ENCODE measurements around the gene NCBP3.

NCBP3 gene, protein sequence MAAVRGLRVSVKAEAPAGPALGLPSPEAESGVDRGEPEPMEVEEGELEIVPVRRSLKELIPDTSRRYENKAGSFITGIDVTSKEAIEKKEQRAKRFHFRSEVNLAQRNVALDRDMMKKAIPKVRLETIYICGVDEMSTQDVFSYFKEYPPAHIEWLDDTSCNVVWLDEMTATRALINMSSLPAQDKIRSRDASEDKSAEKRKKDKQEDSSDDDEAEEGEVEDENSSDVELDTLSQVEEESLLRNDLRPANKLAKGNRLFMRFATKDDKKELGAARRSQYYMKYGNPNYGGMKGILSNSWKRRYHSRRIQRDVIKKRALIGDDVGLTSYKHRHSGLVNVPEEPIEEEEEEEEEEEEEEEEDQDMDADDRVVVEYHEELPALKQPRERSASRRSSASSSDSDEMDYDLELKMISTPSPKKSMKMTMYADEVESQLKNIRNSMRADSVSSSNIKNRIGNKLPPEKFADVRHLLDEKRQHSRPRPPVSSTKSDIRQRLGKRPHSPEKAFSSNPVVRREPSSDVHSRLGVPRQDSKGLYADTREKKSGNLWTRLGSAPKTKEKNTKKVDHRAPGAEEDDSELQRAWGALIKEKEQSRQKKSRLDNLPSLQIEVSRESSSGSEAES

DNA sequence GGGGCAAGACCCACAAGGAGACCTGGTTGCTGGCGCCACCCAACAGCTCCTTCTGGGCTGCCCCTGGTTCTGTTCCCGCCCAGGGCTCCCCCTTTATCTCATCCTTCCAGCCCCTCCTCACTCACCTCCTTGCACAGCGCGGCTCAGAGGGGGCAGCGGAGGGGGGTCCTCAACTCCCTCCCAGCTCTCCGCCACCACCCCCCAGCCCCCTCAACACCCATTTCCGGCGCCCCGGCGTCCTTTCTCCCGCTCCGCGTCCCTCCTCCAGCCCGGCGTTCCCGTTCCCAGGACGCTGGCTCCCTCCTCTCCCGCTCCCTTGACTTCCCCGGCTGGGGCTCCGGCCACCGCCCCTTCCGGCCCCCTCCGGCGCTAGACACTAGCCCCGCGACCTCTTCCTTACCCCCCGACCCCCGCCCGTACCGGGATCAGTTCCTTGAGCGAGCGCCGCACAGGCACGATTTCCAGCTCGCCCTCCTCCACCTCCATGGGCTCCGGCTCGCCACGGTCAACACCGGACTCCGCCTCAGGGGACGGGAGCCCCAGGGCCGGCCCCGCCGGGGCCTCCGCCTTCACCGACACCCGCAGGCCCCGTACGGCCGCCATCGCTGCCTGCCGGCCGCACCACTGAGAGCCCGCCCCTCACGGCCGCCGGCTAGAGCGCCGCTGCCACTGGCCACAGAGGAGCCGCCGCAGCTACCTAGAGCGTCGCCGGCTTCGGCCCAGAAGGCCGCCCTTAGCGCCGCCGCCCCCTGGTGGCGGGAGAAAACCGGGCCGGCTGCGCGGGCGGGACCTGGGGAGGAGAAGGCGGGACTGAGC is at the start of gene NCBP3:
TSS of gene NCBP3 (minus strand) at position 626 of the 816 bp plus-strand sequence. CDS start at position 603, 23 bp downstream.
- DNase-seq (ENCODE audit: low read depth) = peak; percentile 85

DNA sequence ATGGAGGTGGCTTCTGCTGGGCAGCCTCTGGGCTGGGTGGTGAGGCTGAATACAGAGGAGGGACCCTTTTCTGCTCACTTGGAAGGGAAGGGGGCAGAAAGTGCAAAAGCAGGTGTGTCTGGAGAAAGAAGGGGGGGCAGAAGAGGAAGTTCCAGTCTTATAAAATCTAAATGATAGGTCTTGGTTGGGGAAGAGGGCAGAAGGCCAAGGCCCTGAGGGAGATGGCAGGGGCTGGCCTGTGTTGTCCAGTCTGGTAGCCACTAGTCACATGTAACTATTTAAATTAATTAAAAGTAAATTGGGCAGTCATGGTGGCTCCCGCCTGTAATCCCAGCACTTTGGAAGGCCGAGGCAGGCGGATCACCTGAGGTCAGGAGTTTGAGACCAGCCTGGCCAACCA is 49.3 kb upstream of the NCBP3 start:
- DNase-seq (ENCODE audit: low read depth) = no peak

DNA sequence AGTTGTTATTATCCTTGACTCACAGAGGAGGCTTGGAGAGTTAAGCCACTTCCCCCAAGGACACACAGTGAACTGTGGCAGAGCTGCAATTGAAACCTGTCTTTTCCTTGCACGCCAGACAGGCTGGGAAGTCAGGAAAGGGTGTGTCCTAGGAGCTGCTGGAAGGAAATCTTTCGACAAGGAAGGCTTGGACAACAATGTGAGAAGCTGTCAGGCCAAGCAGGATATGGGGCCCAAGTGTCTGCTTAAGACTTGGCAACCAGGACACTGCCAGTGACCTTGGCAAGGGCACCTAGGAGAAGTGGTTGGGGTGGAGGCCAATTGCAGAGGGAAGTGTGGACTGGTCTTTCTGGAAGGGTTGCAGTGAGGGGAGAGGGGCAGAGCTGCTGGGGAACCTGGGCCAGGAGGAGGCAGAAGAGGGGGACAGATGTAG is 48.9 kb upstream of the NCBP3 start:
- no peak for DNase-seq (ENCODE audit: low read depth)

DNA sequence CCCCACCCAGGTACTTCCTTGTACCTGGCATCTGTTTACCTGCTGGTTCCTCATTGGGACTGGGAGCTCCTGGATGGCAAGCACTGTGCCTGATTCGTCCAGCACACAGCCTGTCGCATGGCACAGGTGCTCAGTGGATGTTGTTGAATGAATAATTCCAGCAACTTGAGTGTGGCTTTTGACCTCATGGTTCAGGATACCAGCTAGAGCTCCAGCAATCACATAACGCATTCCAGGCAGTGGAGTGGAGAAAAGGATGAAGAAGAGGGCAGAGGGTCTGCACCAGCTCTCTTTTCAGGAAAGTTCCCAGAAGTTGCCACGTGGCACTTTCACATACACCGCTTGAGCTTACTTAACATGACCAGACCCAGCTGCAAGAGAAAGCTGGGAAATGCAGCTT is 48.1 kb upstream of the NCBP3 start:
- DNase-seq (ENCODE audit: low read depth) = no peak

DNA sequence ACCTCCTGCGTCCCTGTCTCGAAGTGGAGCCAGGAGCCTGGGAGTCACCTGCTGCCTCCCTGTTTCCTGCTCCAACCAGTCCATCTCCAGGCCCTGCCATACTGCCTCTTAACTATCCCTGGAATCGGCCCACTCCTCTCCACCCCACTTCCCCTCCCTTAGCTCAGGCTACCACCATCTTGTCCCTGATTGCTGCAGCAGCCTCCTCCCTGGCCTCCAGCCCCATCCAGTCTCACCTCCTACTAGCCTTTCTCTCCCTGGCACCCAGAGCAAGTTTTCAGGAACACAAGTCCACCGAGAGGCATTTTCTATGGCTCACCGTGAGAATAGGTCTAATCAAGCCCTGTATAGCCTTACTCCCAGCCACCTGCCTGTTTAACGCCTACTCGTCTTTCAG is 47.7 kb upstream of the NCBP3 start:
- no peak for DNase-seq (ENCODE audit: low read depth)

DNA sequence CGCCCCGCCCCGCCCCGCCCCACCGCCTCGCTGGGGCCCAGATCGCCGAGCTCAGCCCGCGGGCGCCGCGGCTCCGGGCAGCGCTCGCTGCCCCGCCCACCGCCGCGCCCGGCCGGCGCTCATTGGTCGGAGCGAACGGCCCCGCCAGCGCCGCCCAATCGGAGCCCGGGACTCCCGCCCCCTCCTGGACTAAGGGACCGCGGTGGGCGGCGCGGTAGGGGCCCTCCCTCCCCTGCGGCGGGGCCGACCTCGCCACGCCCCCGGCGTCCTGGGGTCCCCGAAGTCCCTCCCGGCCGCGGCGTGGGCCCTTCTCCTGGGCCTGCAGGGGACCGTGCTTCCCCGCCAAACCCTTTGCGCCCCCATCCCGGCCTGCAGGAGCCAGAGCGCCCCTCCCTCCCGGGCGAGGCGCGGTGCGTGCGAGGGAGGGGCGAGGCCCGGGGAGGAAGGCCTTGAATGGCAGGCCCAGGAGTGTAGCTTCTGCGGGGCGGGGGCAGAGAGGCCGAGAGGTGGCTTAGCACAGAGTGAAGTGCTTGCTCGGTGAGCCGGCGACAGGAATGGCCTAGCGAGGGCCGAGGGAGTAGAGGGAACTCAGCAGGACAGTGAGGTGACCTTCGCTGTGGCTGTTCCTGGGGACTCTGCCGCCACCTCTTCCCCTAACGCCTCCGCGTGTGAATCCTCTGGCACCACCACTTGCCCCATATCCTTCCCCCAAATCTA is 47.1 kb upstream of the NCBP3 start, which contains the start of gene CAMKK1:
TSS of gene CAMKK1 (minus strand) at position 51 of the 717 bp plus-strand sequence. CDS start 7,366 bp downstream, outside the sequence.
- DNase-seq (ENCODE audit: low read depth) = peak; percentile 73

DNA sequence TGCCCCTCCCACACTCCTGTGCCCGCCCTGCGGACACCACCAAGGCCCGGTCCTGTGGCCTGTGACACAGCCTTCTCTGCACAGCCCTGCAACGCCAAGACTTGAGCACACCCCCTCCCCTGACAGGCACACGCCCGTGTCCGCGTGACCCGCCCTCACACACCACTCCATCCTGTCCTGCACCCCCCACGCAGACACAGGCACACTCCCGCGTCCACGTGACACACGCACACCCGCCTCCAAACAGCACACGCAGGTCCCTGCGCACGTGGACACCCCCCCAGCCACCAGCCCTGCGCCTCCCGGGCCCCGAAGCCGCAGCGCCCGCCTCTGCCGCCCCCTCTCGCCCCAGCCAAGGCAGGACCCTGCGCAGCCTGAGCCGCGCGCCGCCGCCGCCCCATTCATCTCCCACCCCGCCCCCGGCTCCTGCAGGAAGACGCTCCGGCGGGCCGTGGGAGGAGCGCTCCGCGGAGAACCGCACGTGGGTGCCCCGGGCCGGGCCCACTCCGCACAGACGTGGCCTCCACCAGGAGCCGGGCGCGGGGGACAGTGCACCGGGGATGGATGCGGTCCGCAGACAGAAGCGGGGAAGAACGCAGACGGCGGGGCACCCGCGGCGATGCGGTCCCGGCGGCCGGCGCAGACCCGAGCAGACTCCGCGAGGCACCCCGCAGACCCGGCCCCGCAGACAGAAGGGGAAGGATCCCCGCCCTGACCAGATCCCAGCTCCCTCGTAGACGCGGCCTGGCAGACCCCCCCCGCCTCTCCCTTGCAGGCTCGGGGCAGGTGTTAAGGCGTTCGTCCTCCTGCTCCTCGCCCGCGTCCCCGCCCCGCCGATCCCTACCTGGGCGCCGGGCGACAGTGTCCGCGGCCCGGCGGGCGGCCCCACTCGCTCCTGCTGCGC is 46.3 kb upstream of the NCBP3 start:
- DNase-seq (ENCODE audit: low read depth) = peak; percentile 50

DNA sequence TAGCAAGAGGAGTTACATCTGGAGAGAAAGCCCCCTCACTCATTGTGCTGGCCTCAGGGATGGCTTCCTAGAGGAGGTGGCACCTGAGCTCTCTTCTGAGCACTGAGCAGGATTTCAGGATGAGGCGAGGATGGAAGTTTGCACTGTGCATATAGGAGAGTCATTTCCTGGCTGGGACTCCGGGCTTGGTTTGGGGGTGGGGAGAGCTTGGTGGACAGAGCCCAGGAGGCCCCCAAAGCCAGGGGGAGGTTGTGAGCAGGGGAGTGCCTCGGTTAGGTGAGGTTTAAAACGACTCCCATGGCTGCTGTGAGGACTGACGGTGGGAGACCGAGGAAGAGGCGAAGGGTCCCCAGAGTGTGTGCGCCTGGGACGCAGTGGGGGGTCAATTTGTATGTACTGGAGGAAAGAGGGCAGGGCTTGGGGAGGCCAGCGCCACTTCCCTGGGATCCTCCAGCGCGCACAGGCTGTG is 45.6 kb upstream of the NCBP3 start:
- no peak for DNase-seq (ENCODE audit: low read depth)

DNA sequence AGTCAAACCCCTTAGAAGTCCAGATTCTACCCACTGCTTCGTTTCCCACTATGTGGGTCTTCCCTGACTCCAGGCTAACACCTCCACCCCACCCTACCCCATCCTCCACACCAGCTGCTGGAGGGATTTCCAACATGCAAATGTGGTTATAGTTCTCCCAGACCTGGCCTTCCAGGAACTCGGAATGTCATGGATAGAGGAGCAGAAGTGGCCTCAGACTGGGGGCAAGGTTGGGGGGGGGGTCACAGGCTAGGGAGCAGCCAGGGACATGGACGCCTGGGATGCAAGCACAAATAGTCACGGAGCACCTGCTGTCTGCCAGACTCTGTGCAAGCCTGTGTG is 44.8 kb upstream of the NCBP3 start:
- no peak for DNase-seq (ENCODE audit: low read depth)

DNA sequence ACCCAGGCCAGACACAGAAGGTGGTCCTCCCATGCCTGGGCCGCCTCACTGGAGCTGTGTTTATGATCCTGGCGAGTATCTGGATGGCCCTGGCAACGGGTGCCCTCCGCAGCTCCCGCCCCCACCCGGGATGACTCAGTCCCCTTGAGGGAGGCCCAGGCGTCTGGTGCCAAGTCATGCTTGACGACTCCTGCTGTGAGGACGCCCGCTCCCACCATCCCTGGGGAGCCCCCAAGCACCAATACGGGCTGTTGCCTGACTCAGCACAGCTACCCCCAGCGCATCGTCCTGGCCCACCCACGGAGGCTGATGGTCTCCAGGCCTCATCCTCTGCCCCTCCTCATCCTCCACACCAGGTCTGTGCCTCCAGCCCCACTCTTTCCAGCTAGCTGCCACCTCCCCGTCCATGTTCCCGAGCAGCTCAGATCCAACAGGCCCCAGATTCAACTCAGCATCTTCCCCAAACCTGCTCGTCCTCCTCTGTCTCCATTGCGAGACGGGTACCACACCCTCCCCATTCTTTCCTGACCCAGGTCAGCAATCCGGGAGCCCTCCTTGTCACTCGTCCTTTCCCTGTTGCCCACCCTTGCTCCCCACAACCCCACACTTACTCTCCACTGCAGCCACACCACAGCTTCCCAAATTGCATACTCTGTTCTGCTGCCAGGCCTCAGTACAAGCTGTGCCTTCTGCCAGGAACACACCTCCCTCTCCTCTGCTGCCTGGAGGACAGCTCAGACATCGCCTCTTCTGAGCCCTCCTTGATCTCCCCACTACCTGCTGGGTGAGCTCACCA is 44.2 kb upstream of the NCBP3 start:
- DNase-seq (ENCODE audit: low read depth) = no peak

DNA sequence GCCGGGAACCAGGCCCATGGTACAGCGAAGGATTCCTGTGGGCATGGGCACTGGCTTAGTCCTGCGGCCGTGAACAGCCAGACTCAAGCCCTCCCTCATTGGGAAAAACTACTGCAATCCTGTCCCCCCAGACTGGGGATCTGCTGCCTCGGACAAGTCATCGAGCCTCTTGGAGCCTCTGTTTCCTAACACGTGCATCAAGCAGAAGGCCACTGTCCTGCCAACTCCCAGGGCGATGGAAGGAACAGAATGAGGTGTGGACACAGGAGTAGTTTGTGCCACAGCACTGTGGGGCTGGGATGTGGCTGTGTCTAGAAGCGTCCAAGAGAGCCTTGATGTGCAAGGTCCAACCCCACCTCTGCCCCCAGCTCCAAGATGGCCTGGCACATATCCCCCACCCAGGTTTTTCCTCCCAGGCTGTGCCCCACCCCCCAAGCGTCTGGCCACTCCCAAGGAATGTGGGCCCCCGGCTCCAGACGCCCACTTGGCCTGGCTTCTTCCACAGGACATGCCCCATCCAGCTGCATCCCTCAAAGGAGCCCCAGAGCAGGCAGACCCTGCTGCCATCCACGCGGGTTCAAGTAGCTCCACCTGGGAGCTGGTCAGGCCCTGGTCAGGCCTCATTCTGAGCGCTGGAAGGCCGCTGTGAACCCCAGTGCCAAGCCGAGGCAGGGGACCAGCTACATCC is 43.4 kb upstream of the NCBP3 start:
- no peak for DNase-seq (ENCODE audit: low read depth)

DNA sequence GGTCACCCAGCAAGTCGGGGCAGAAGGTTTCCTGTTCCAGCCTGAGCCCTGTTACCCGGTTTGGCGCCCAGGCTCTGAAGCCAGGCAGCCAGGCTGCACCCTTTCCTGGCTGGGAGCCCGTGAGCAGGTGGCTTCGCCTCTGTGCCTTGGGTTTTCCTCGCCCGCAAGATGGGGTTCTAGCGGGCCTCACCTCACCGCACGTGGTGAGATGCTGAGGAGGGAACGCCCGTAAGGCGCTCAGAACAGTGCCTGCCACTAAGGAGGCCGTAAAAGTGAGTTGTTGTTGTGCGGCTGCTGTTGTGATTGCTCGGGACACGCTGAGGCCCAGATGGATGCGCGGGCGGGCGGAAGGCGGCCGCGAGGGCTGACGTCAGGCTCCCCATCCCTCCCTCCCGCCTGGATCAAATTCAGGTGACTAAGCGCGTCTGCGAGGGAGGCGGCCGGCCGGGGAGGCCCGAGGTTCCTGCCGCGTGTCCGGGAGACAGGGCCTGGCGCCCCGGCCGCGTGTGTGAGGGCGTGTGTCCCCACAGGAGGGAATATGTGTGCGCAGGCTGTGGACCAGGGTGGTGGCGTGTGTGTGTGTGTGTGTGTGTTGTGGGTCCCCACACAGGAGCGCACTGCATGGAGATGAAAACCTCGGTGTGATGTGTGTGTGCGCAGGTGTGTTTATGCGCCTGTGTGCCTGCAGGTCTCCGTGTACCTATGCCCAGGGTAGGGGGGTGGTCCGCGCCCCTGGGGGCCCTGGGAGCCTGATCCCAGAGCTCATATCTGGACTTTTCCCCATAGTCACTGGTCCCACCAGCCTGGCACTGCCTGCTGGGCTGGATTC is 42.5 kb upstream of the NCBP3 start:
- no peak for DNase-seq (ENCODE audit: low read depth)

DNA sequence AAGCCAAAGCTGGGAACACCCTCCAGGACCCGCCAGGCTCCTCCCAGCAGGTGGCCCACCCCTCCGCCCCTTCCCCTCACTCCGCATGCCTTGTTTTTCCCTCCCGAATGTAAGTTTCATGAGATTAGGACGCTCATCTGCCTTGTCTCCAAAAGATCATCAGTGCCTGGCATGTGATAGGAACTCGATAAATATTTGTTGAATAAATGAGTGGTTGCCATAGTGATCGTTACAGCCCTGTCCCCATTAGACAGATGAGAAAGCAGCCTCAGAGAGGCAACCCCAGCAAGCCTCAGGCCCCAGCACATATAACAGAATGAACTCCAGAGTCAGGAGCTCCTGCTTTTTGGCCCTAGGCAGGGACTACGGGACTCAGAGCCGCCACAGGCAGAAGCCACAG is 41.8 kb upstream of the NCBP3 start:
- no peak for DNase-seq (ENCODE audit: low read depth)

DNA sequence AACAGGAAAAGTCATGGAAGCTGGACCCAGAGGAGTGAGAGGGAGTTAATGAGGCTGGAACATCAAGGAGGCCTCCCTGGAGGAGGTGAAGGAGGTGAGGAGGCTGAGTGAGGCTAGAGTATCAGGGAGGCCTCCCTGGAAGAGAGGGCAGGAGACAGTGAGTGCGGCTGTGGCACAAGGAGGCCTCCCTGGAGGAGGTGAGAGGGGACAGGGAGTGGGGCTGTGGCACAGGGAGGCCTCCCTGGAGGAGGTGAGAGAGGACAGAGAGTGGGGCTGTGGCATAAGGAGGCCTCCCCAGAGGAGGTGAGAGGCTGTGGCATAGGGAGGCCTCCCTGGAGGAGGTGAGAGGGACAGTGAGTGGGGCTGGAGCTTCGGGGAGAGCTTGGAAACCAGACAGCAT is 41.3 kb upstream of the NCBP3 start:
- DNase-seq (ENCODE audit: low read depth) = no peak

DNA sequence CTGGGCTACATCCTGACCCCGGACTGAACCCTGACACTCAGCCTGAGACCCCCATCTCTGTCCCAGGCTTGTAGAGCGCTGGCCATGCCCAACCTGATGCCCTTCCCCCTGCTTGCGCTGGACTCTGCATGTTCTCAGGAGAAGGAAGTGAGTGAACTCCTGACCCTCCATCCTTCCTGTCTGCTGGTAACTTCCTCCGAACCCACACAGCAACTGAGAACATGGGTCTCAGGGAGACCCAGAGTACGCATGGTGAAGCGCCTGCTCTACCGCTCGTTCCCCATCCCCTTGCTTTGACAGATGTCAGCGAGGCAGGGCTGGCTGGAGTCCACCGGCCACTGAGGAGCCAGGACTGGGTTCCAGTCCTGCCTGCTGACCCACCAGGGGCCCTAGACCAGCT is 40.7 kb upstream of the NCBP3 start:
- no peak for DNase-seq (ENCODE audit: low read depth)

DNA sequence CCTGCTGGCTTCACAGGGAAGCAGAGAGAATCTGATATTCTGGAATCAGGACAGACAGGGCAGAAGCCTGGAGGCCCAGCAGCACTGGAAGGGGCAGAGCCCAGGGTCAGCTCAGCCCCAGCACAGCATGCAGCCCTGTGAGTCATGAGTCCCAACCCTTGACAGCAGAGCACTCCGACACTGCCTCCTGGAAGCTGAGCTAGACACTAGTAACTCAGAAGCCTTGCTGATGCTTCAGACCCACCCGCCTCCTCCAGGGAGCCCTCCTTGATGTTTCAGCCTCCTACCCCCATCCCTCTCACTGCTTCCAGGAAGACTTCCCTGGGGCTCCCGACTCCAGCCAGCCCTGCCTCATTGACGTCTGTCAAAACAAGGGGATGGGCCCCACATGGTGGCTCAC is 39.9 kb upstream of the NCBP3 start:
- DNase-seq (ENCODE audit: low read depth) = no peak

DNA sequence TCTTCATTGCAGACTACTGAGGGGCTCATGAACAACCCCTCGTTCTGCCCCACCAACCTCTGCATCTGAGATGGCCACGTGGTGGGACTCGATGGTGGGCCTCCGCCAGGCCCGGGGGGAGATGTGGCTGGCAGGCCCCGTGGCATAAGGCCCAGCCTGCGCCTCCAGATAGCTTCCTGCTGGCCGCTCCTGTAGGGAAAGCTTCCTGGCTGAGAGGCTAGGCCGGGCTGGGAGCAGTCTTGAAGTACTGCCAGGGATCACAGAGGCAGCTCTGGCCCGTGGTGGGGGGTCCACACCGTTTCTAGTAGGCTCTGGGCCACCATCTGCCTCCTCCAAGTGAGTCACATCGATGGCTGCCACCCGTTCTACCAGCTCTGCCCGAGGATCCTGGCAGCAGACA is 39.2 kb upstream of the NCBP3 start:
- no peak for DNase-seq (ENCODE audit: low read depth)

DNA sequence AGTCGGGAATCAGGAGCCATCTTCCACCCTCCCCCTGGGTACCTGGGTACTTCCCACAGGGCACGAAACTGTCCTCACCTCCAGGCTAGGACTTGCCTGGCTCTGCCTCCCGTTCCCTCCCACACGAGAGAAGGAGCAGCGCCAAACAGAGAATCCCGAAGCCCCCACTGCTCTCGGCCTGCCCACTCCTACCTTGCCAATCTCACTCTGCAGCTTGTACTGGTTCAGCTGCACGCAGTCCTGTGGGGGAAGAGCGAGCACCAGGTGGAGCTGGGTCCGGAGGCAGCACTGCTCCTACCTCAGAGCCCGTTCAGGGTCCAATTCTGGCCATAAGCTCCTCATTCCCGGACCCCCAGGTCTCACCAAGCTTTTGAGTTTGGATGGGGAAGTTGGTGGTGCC is 38.1 kb upstream of the NCBP3 start:
- no peak for DNase-seq (ENCODE audit: low read depth)

DNA sequence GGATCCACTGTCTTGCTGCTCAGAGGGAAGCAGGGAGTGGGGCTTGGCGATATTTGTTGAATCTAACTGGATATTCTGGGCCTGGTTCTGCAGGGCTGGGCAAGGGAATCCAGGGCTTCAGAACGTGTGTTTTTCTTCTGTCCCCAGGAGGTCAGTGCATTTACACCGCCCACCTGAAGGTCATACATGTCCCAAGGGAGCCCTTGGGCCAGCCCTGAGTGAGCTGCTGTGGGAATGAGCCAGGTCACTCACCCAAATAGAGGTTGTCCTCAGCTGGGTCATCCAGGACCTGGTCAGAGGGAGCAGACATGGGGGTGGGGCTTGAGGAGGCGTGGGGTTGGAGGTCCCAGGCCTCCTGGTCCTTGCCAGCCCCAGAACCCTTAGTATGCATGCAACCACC is 36.2 kb upstream of the NCBP3 start:
- DNase-seq (ENCODE audit: low read depth) = no peak
